Measurements from ENCODE around the gene DNAI7. TPM values are rescaled to one million over a fixed set of nuclear protein-coding genes. Genes with fewer than 3 reads are reported as not detected.

Gene DNAI7
- total and polyA plus RNA-seq, 4 donors: 0.07 to 0.17 (median 0.14) TPM; not detected in 1

- TF ChIP-seq TAF1 (conservative IDR thresholded peaks at IDR 0.05) (no peak), HNF4G (IDR thresholded peaks at IDR 0.05) (no peak), SP1 (IDR thresholded peaks at IDR 0.05) (no peak), GABPA (IDR thresholded peaks at IDR 0.05 in 1 of 2, conservative IDR thresholded peaks at IDR 0.05 in 1 of 2) (no peak), CTCF (IDR thresholded peaks at IDR 0.05; ENCODE audit: low read depth, low read length, missing input control) (no peak), NR2F2 (IDR thresholded peaks at IDR 0.05) (no peak), RAD21 (IDR thresholded peaks at IDR 0.05) (no peak), HNF4A (conservative IDR thresholded peaks at IDR 0.05) (no peak), FOXA2 (IDR thresholded peaks at IDR 0.05) (no peak), FOXA1 (IDR thresholded peaks at IDR 0.05) (no peak), ATF3 (IDR thresholded peaks at IDR 0.05) (no peak)
- TF ChIP-seq, protein P1, sequence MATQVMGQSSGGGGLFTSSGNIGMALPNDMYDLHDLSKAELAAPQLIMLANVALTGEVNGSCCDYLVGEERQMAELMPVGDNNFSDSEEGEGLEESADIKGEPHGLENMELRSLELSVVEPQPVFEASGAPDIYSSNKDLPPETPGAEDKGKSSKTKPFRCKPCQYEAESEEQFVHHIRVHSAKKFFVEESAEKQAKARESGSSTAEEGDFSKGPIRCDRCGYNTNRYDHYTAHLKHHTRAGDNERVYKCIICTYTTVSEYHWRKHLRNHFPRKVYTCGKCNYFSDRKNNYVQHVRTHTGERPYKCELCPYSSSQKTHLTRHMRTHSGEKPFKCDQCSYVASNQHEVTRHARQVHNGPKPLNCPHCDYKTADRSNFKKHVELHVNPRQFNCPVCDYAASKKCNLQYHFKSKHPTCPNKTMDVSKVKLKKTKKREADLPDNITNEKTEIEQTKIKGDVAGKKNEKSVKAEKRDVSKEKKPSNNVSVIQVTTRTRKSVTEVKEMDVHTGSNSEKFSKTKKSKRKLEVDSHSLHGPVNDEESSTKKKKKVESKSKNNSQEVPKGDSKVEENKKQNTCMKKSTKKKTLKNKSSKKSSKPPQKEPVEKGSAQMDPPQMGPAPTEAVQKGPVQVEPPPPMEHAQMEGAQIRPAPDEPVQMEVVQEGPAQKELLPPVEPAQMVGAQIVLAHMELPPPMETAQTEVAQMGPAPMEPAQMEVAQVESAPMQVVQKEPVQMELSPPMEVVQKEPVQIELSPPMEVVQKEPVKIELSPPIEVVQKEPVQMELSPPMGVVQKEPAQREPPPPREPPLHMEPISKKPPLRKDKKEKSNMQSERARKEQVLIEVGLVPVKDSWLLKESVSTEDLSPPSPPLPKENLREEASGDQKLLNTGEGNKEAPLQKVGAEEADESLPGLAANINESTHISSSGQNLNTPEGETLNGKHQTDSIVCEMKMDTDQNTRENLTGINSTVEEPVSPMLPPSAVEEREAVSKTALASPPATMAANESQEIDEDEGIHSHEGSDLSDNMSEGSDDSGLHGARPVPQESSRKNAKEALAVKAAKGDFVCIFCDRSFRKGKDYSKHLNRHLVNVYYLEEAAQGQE (IDR thresholded peaks at IDR 0.05): no peak
- TF ChIP-seq, protein P2, sequence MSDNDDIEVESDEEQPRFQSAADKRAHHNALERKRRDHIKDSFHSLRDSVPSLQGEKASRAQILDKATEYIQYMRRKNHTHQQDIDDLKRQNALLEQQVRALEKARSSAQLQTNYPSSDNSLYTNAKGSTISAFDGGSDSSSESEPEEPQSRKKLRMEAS (IDR thresholded peaks at IDR 0.05): no peak
- TF ChIP-seq, protein P3, sequence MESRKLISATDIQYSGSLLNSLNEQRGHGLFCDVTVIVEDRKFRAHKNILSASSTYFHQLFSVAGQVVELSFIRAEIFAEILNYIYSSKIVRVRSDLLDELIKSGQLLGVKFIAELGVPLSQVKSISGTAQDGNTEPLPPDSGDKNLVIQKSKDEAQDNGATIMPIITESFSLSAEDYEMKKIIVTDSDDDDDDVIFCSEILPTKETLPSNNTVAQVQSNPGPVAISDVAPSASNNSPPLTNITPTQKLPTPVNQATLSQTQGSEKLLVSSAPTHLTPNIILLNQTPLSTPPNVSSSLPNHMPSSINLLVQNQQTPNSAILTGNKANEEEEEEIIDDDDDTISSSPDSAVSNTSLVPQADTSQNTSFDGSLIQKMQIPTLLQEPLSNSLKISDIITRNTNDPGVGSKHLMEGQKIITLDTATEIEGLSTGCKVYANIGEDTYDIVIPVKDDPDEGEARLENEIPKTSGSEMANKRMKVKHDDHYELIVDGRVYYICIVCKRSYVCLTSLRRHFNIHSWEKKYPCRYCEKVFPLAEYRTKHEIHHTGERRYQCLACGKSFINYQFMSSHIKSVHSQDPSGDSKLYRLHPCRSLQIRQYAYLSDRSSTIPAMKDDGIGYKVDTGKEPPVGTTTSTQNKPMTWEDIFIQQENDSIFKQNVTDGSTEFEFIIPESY (IDR thresholded peaks at IDR 0.05): no peak
- Histone ChIP-seq H3K27ac (ENCODE audit: low read depth in 1 of 2, low read length in 2 of 2) (no peak overlapping the region), H3K9ac (ENCODE audit: low read depth in 1 of 2, low read length in 2 of 2) (no peak overlapping the region), H3K27me3 (ENCODE audit: control insufficient read depth in 4 of 4, insufficient read depth in 4 of 4, low read length in 3 of 4) (no peaks in the 10 kb centered on the region), H3K4me3 (ENCODE audit: low read depth in 1 of 3, low read length in 3 of 3) (no peak overlapping the region), H3K9me3 (ENCODE audit: control insufficient read depth in 4 of 4, low read length in 3 of 4) (no peaks in the 10 kb centered on the region), H3K4me1 (ENCODE audit: control insufficient read depth in 4 of 4, insufficient read depth in 4 of 4, low read length in 3 of 4) (peaks cover 0 to 4% (median 0%) of the 10 kb centered on the region in 4 donors), H3K36me3 (ENCODE audit: control insufficient read depth in 4 of 4, insufficient read depth in 3 of 4, low read depth in 1 of 4, low read length in 3 of 4) (no peaks in the 10 kb centered on the region)
- 80% methylated on average over 1 of the region's 1 CpG for WGBS
- DNase-seq (ENCODE audit: low spot score): no peak
These were observed 75.9 kb downstream of the DNAI7 start for GRCh38 chr12:25119020-25119419.

DNA sequence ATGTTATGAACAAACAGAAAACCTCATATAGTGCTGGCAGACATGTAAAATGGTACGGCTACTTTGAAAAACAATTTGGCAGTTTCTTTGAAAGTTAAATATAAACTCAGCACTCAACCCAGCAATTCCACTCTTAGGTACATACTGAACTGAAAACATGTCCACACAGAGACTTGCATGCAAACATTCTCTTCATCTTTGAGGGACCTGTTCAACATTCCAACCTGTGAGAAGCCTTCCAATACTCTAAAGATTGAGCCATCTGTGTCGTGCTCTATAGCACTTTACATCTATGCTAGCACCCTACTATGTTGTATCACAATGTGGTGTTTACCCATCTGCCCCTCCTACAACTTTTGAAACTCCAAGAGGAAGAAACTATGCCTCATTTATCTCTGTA, 79.3 kb downstream of the DNAI7 start:
- Histone ChIP-seq H3K27me3 (ENCODE audit: control insufficient read depth in 4 of 4, insufficient read depth in 4 of 4, low read length in 3 of 4) (no peaks in the 10 kb centered on the region), H3K9me3 (ENCODE audit: control insufficient read depth in 4 of 4, low read length in 3 of 4) (no peaks in the 10 kb centered on the region), H3K9ac (ENCODE audit: low read depth in 1 of 2, low read length in 2 of 2) (no peak overlapping the region), H3K36me3 (ENCODE audit: control insufficient read depth in 4 of 4, insufficient read depth in 3 of 4, low read depth in 1 of 4, low read length in 3 of 4) (no peaks in the 10 kb centered on the region), H3K27ac (ENCODE audit: low read depth in 1 of 2, low read length in 2 of 2) (no peak overlapping the region), H3K4me3 (ENCODE audit: low read depth in 1 of 3, low read length in 3 of 3) (no peak overlapping the region), H3K4me1 (ENCODE audit: control insufficient read depth in 4 of 4, insufficient read depth in 4 of 4, low read length in 3 of 4) (peaks cover 0 to 4% (median 0%) of the 10 kb centered on the region in 4 donors)
- WGBS: 31% methylated on average over 2 of the region's 2 CpGs
- DNase-seq (ENCODE audit: low spot score): no peak
- no peak for TF ChIP-seq FOXA1 (IDR thresholded peaks at IDR 0.05)
- peak; percentile 15 for TF ChIP-seq YY1 (IDR thresholded peaks at IDR 0.05)

All from liver (tissue), 9 donors.